PC-9 (cell line): Measurements from ENCODE around the gene IYD.

Source experiments
- CTCF ChIP-seq: fragments of 200-600 bp; sonication (generic); conservative IDR thresholded peaks from 2 replicates; pipeline ENCODE4 v1.6.1; 2017; ENCODE audit warnings: mixed run types, antibody characterized with exemption, mild to moderate bottlenecking, moderate library complexity
- EZH2 ChIP-seq: fragments of 200-600 bp; sonication (generic); IDR thresholded peaks from 2 replicates; pipeline ENCODE4 v1.8.0; 2017; ENCODE audit warnings: antibody characterized with exemption, low read depth

DNA sequence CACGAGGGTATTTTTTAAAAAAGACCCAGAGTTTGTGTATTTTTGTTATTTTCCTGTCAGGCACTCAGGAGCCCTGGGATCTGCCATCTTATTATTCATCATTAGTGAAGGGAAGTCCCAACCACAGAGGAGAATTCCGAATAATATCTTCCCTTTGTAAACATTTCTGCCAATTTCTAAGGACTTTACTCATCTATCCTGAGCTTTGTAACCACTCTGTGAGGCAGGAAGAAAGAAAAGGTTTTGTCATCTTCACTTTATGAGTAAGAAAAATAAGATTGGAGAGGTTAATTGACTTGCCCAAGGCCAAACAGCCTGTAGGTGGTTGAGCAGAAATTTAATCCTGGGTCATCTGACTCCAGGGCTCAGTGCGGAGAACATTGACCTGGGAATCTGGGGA is 23.0 kb upstream of the IYD start:
- TF ChIP-seq CTCF = no peak
- TF ChIP-seq EZH2 = no peak
